A673 (cell line): ENCODE results near the gene GSTO2.

ENCODE experiments used
- CTCF ChIP-seq: fragments of 300-800, 200-600 bp; sonication (generic); conservative IDR thresholded peaks from 2 replicates; pipeline ENCODE4 v1.5.1; 2017; ENCODE audit warnings: low read depth, mild to moderate bottlenecking, antibody characterized with exemption, low read length, moderate library complexity, mixed read lengths
- EZH2 ChIP-seq: fragments of 200-600 bp; sonication (generic); IDR thresholded peaks from 2 replicates; pipeline ENCODE4 v1.6.1; 2017; ENCODE audit warnings: borderline replicate concordance, low read depth, mild to moderate bottlenecking, mixed read lengths, antibody characterized with exemption, low read length; ENCODE audit not compliant: poor library complexity, severe bottlenecking

GRCh38 chr10:104267721-104268404, 1.1 kb upstream of the GSTO2 start:
- no peak for TF ChIP-seq CTCF
- TF ChIP-seq EZH2 = no peak
